CD4-positive, alpha-beta T cell (primary cell): Measurements from ENCODE around the gene PRAMEF15. TPM values are rescaled to one million over a fixed set of nuclear protein-coding genes. Genes with fewer than 3 reads are reported as not detected.
A peak's percentile ranks its signal among the peaks of the same experiment; 100 is the strongest.
"Not testable (repeated sequence)": the region's sequence is repeated elsewhere in the genome, so short reads cannot be mapped to it uniquely, and the experiment has no call there.

Experiments used
- ATAC-seq: fragments of 200-7000 bp; cut with Tn5 transposase; one replicate; pipeline ENCODE4 v1.10.0; 2022; ENCODE audit warnings: mild to moderate bottlenecking; ENCODE audit not compliant: poor library complexity
- CTCF ChIA-PET: fragments of 350-600 bp; sonication (Branson Sonifier 250); formaldehyde crosslinking; loops from one replicate; lab custom pipeline; 2021; ENCODE audit warnings: antibody characterized with exemption, inconsistent platforms; lab: Charles Lee
- POLR2A ChIA-PET: fragments of 350-600 bp; sonication (Branson Sonifier 250); formaldehyde crosslinking; loops from one replicate; lab custom pipeline; 2021; ENCODE audit warnings: antibody characterized with exemption, inconsistent platforms; lab: Charles Lee
- DNase-seq, 14 experiments: peaks; one replicate each; pipeline ENCODE4 v3.0.0-alpha.2; 2013 to 2020; ENCODE audit warnings: mixed read lengths in 2 of 14
- H3K27ac ChIP-seq, 2 donors: one replicate each; pipeline versions ENCODE4 v1.5.1 to v1.7.0; 2013; ENCODE audit warnings: low read length in 2 of 2, low read depth in 1 of 2, mild to moderate bottlenecking in 1 of 2
- H3K27me3 ChIP-seq, 2 experiments: 1 replicate in 1 of 2; 2 replicates in 1 of 2; pipeline versions ENCODE4 v1.6.1 to v1.7.0; 2013; ENCODE audit warnings: low read length in 2 of 2, control low read depth in 1 of 2, mild to moderate bottlenecking in 1 of 2, moderate library complexity in 1 of 2; ENCODE audit not compliant: insufficient read depth in 2 of 2, control insufficient read depth in 1 of 2
- H3K36me3 ChIP-seq: one replicate; pipeline ENCODE4 v1.6.1; 2013; ENCODE audit warnings: low read length, control low read depth; ENCODE audit not compliant: insufficient read depth
- H3K4me1 ChIP-seq: one replicate; pipeline ENCODE4 v1.6.1; 2013; ENCODE audit warnings: low read length, control low read depth; ENCODE audit not compliant: insufficient read depth
- H3K4me3 ChIP-seq: one replicate; pipeline ENCODE4 v1.5.1; 2013; ENCODE audit warnings: mild to moderate bottlenecking, low read length, moderate library complexity
- H3K9me3 ChIP-seq, 2 experiments: 1 replicate in 1 of 2; 2 replicates in 1 of 2; pipeline versions ENCODE4 v1.6.1 to v1.7.0; 2013; ENCODE audit warnings: low read length in 2 of 2, mild to moderate bottlenecking in 2 of 2, control low read depth in 1 of 2, moderate library complexity in 1 of 2; ENCODE audit not compliant: control insufficient read depth in 1 of 2, insufficient read depth in 1 of 2
- H3K27ac Mint-ChIP-seq: one replicate; pipeline ENCODE4 v1.8.0; 2020; ENCODE audit warnings: mixed read lengths
- H3K27me3 Mint-ChIP-seq: one replicate; pipeline ENCODE4 v1.8.0; 2021; ENCODE audit warnings: mixed read lengths
- H3K36me3 Mint-ChIP-seq: one replicate; pipeline ENCODE4 v1.8.0; 2021; ENCODE audit warnings: low read depth, mixed read lengths
- H3K4me1 Mint-ChIP-seq: one replicate; pipeline ENCODE4 v1.8.0; 2021; ENCODE audit warnings: low read depth, mixed read lengths
- H3K4me3 Mint-ChIP-seq: one replicate; pipeline ENCODE4 v1.8.0; 2020; ENCODE audit warnings: mild to moderate bottlenecking, mixed read lengths
- H3K9me3 Mint-ChIP-seq: one replicate; pipeline ENCODE4 v1.8.0; 2020; ENCODE audit warnings: mixed read lengths
- intact Hi-C, 2 experiments: fragments of 100-400 bp; cut with DNase I in 1 of 2; cut with micrococcal nuclease in 1 of 2; formaldehyde crosslinking; loops; one replicate each; pipeline versions ENCODE4 v1.15.1 to v1.9.0; 2023 to 2025; cut with DNase I, micrococcal nuclease
- total RNA-seq, 174 experiments: library from RNA in 2 of 174; stranded (reverse) in 2 of 174; gene quantifications; one replicate each; pipeline ENCODE4 v1.2.3 and lab custom pipeline; 2021 to 2026
- TF ChIP-seq, protein P1 (sequence below): fragments of 200-600 bp; IDR thresholded peaks from one replicate; pipeline ENCODE4 v1.8.0; 2022; ENCODE audit warnings: antibody characterized with exemption, mild to moderate bottlenecking

The PRAMEF15 gene
- total RNA-seq, 2 experiments from 2014 or later, result not detected

GRCh38 chr1:13356774-13357173 is 41.4 kb downstream of the PRAMEF15 start:
- H3K9me3 Mint-ChIP-seq, H3K27me3 Mint-ChIP-seq, H3K4me3 Mint-ChIP-seq, H3K27me3 ChIP-seq, H3K4me3 ChIP-seq, H3K4me1 ChIP-seq, H3K4me1 Mint-ChIP-seq, H3K27ac ChIP-seq, H3K9me3 ChIP-seq, H3K36me3 ChIP-seq, CTCF ChIA-PET, POLR2A ChIA-PET, H3K36me3 Mint-ChIP-seq, ATAC-seq, H3K27ac Mint-ChIP-seq: not testable (repeated sequence)
- TF ChIP-seq, protein P1, sequence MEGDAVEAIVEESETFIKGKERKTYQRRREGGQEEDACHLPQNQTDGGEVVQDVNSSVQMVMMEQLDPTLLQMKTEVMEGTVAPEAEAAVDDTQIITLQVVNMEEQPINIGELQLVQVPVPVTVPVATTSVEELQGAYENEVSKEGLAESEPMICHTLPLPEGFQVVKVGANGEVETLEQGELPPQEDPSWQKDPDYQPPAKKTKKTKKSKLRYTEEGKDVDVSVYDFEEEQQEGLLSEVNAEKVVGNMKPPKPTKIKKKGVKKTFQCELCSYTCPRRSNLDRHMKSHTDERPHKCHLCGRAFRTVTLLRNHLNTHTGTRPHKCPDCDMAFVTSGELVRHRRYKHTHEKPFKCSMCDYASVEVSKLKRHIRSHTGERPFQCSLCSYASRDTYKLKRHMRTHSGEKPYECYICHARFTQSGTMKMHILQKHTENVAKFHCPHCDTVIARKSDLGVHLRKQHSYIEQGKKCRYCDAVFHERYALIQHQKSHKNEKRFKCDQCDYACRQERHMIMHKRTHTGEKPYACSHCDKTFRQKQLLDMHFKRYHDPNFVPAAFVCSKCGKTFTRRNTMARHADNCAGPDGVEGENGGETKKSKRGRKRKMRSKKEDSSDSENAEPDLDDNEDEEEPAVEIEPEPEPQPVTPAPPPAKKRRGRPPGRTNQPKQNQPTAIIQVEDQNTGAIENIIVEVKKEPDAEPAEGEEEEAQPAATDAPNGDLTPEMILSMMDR, result peak; percentile 41
- peak in 4 of 14 experiments; percentile 25 to 56 (median 44) for DNase-seq
- intact Hi-C loops, result loop anchor here in 1 of 2 experiments (5.0 kb wide), 1 partner anchor 606 kb away; no protein-coding TSS in a partner anchor

GRCh38 chr1:13362364-13362763 is 47.0 kb downstream of the PRAMEF15 start:
- H3K9me3 ChIP-seq, H3K27me3 Mint-ChIP-seq, H3K36me3 Mint-ChIP-seq, DNase-seq, H3K4me1 Mint-ChIP-seq, H3K4me3 Mint-ChIP-seq, H3K27ac Mint-ChIP-seq, H3K27ac ChIP-seq, H3K9me3 Mint-ChIP-seq, H3K36me3 ChIP-seq, CTCF ChIA-PET, ATAC-seq, POLR2A ChIA-PET, intact Hi-C loops, H3K4me1 ChIP-seq, H3K4me3 ChIP-seq, H3K27me3 ChIP-seq: not testable (repeated sequence)

DNA sequence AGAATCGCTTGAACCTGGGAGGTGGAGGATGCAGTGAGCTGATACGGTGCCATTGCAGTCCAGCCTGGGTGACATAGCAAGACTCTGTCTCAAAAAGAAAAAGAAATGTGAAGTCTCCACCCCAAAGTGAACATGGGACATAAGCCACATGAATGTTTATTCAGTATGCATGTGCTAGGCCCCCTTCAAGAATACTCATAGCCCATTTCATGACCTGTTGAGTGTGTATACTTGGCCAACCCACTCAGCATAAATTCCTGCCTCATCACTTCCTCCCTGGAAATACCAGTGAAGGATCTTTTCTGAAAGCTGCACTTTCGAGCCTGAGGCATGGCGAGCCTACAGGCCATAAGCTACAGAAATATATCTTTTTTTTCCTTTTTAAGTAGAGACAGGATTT is 49.5 kb downstream of the PRAMEF15 start:
- H3K27me3 Mint-ChIP-seq, H3K36me3 ChIP-seq, H3K27ac ChIP-seq, POLR2A ChIA-PET, H3K36me3 Mint-ChIP-seq, DNase-seq, H3K4me1 Mint-ChIP-seq, intact Hi-C loops, CTCF ChIA-PET, ATAC-seq, H3K9me3 ChIP-seq, H3K27ac Mint-ChIP-seq, H3K27me3 ChIP-seq, H3K4me1 ChIP-seq, H3K9me3 Mint-ChIP-seq, H3K4me3 Mint-ChIP-seq, H3K4me3 ChIP-seq: not testable (repeated sequence)

DNA sequence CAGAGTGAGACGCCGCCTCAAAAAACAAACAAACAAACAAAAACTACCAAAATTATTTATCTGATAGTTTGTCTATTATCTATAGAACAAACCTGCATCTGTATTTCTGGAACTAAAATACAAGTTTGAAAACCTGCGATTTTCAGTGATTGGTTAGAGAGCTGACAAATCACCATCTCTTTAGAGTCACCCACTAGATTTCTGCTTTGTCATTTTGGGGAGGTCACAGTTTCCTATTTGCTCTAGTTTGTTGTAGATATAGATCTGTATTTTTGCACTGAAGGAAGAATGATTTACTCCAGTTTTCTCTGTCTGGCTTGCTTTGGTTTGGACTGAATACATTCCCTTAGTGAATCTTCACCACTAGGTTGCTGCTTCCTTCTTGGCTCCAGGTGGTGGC is 51.2 kb downstream of the PRAMEF15 start:
- H3K9me3 Mint-ChIP-seq, H3K4me1 ChIP-seq, POLR2A ChIA-PET, CTCF ChIA-PET, H3K4me1 Mint-ChIP-seq, H3K9me3 ChIP-seq, H3K4me3 Mint-ChIP-seq, intact Hi-C loops, ATAC-seq, DNase-seq, H3K27me3 ChIP-seq, H3K27ac ChIP-seq, H3K27ac Mint-ChIP-seq, H3K36me3 ChIP-seq, H3K4me3 ChIP-seq, H3K36me3 Mint-ChIP-seq: not testable (repeated sequence)
- peaks cover 11% of the 10 kb centered on the region for H3K27me3 Mint-ChIP-seq

- H3K27ac Mint-ChIP-seq, H3K4me1 ChIP-seq, H3K4me3 ChIP-seq, H3K36me3 Mint-ChIP-seq, H3K36me3 ChIP-seq, H3K27ac ChIP-seq, H3K4me3 Mint-ChIP-seq, H3K27me3 ChIP-seq, ATAC-seq, intact Hi-C loops, H3K4me1 Mint-ChIP-seq, POLR2A ChIA-PET, H3K9me3 ChIP-seq, CTCF ChIA-PET, H3K9me3 Mint-ChIP-seq: not testable (repeated sequence)
- DNase-seq, result peak in 1 of 14 experiments; percentile 5
- H3K27me3 Mint-ChIP-seq, result peaks cover 11% of the 10 kb centered on the region
These were observed 53.2 kb downstream of the PRAMEF15 start for GRCh38 chr1:13368544-13368943.

Other genes starting within 250 kb of the PRAMEF15 start
- not detected for gene PRAMEF25, start 244.8 kb upstream of the PRAMEF15 start, total RNA-seq
- not detected for gene HNRNPCL2, start 198.7 kb upstream of the PRAMEF15 start, total RNA-seq
- not detected for gene PRAMEF26, start 159.6 kb upstream of the PRAMEF15 start, total RNA-seq
- gene HNRNPCL4, start 149.9 kb upstream of the PRAMEF15 start, total RNA-seq, result not detected
- not detected for gene PRAMEF9, start 143.7 kb upstream of the PRAMEF15 start, total RNA-seq
- gene PRAMEF13, start 114.2 kb upstream of the PRAMEF15 start, total RNA-seq, result not detected
- not detected for gene PRAMEF18, start 89.4 kb upstream of the PRAMEF15 start, total RNA-seq
- gene PRAMEF5, start 61.4 kb upstream of the PRAMEF15 start, total RNA-seq, result not detected
- gene PRAMEF8, start 30.4 kb upstream of the PRAMEF15 start, total RNA-seq, result not detected
- gene PRAMEF33, start 12.0 kb upstream of the PRAMEF15 start, total RNA-seq, result not detected
- not detected for gene PRAMEF14, start 31.6 kb downstream of the PRAMEF15 start, total RNA-seq
- gene PRAMEF19, start 56.4 kb downstream of the PRAMEF15 start, total RNA-seq, result not detected
- not detected for gene PRAMEF17, start 74.1 kb downstream of the PRAMEF15 start, total RNA-seq
- gene PRAMEF20, start 94.9 kb downstream of the PRAMEF15 start, total RNA-seq, result not detected
- gene LRRC38, start 198.4 kb downstream of the PRAMEF15 start, total RNA-seq, result not detected